NCI-H1048 (cell line): ENCODE results near the gene COL3A1.

ENCODE experiments used
- DNase-seq: peaks from one replicate; lab custom pipeline; 2025; lab: John Stamatoyannopoulos, UW

The COL3A1 gene

GRCh38 chr2:189015359-189015758 lies 41.2 kb downstream of the COL3A1 start:
- no peak for DNase-seq

- DNase-seq, result no peak
Observed at GRCh38 chr2:189016311-189016861, 42.2 kb downstream of the COL3A1 start.

- no peak for DNase-seq
Observed at GRCh38 chr2:189018631-189019030, 44.5 kb downstream of the COL3A1 start.

GRCh38 chr2:189020179-189020578 lies 46.0 kb downstream of the COL3A1 start:
- no peak for DNase-seq

- DNase-seq, result no peak
Observed at GRCh38 chr2:189022053-189022481, 47.9 kb downstream of the COL3A1 start.

GRCh38 chr2:189022492-189022891 lies 48.3 kb downstream of the COL3A1 start:
- no peak for DNase-seq

- DNase-seq, result no peak
Observed at GRCh38 chr2:189024901-189025618, 50.9 kb downstream of the COL3A1 start.

GRCh38 chr2:189037518-189037917 lies 63.3 kb downstream of the COL3A1 start:
- no peak for DNase-seq

GRCh38 chr2:189045836-189046235 lies 71.7 kb downstream of the COL3A1 start:
- DNase-seq, result no peak

GRCh38 chr2:189046320-189046719 lies 72.1 kb downstream of the COL3A1 start:
- DNase-seq, result no peak

GRCh38 chr2:189047171-189047888 lies 73.2 kb downstream of the COL3A1 start:
- no peak for DNase-seq

- DNase-seq, result no peak
Observed at GRCh38 chr2:189048189-189048588, 74.0 kb downstream of the COL3A1 start.

- DNase-seq, result no peak
Observed at GRCh38 chr2:189049709-189050164, 75.6 kb downstream of the COL3A1 start.

- no peak for DNase-seq
Observed at GRCh38 chr2:189050165-189050712, 76.1 kb downstream of the COL3A1 start.

GRCh38 chr2:189056200-189057106 lies 82.3 kb downstream of the COL3A1 start:
- DNase-seq, result no peak

- no peak for DNase-seq
Observed at GRCh38 chr2:189057316-189057715, 83.1 kb downstream of the COL3A1 start.

GRCh38 chr2:189060096-189060642 lies 86.0 kb downstream of the COL3A1 start:
- no peak for DNase-seq
